22Rv1 (cell line): ENCODE measurements around the gene NECTIN3.

ENCODE experiments used
- CTCF ChIP-seq: fragments of 450-650 bp; IDR thresholded peaks from 2 replicates; pipeline ENCODE4 v1.5.1; 2017; ENCODE audit warnings: mild to moderate bottlenecking
- ZFX ChIP-seq: fragments of 450-650 bp; IDR thresholded peaks from 2 replicates; pipeline ENCODE4 v1.6.1; 2017; ENCODE audit warnings: antibody characterized with exemption, borderline replicate concordance

DNA sequence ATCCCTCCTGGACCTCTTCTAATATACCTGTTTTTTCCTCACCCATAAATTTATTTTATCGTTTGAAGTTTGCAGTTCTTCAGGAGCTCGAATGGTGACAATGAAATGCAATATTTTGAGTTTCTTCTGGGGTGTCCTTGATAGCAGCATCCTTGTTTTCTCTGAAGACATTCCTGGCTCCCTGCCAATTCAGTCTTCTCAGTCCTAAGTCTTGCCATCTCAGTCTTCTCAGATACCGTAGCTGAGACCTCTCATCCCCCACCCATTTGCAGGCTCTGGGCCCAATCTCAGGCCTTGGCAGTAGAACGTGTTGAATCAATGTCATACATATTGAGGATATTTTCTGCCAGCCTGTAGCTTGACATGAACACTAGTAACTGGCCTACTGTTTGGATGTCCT is 140.9 kb downstream of the NECTIN3 start:
- no peak for TF ChIP-seq CTCF
- TF ChIP-seq ZFX: no peak
